Daoy (cell line): ENCODE data around the gene FGFBP1. TPM values are rescaled to one million over a fixed set of nuclear protein-coding genes. Genes with fewer than 3 reads are reported as not detected.

Source experiments
- total RNA-seq: library from RNA; depleted of rRNA; stranded (reverse); fragments of >200 nt; shearing (Covaris generic); gene quantifications from 2 replicates; pipeline ENCODE4 v1.2.3, GENCODE V29; 2014; rRNA removed

Gene FGFBP1
- total RNA-seq, 1 experiment from 2014 or later, result 0.86 TPM

Other genes starting within 250 kb of the FGFBP1 start
- 3.8 and 11.0 TPM in 2 replicates for gene BST1, start 235.7 kb downstream of the FGFBP1 start, total RNA-seq
- gene CD38, start 160.4 kb downstream of the FGFBP1 start, total RNA-seq, result 0.40 and 7.4 TPM in 2 replicates
- gene FGFBP2, start 24.4 kb upstream of the FGFBP1 start, total RNA-seq, result not detected in 2 replicates
- gene PROM1, start 145.3 kb upstream of the FGFBP1 start, total RNA-seq, result 0.57 and 0.68 TPM in 2 replicates